B cell (primary cell): ENCODE data around the gene CFAP68. TPM values are rescaled to one million over a fixed set of nuclear protein-coding genes. Genes with fewer than 3 reads are reported as not detected.

Source experiments
- ATAC-seq: fragments of 200-7000 bp; cut with Tn5 transposase; one replicate; pipeline ENCODE4 v1.10.0; 2021; ENCODE audit warnings: low read depth, mild to moderate bottlenecking, moderate number of reproducible peaks, moderate library complexity
- CTCF ChIA-PET: fragments of 350-600 bp; sonication (Branson Sonifier 250); formaldehyde crosslinking; loops from one replicate; lab custom pipeline; 2021; ENCODE audit warnings: antibody characterized with exemption, inconsistent platforms; lab: Charles Lee
- POLR2A ChIA-PET: fragments of 350-600 bp; sonication (Branson Sonifier 250); formaldehyde crosslinking; loops from one replicate; lab custom pipeline; 2021; ENCODE audit warnings: antibody characterized with exemption; lab: Charles Lee
- DNase-seq: peaks from one replicate; pipeline ENCODE4 v3.0.0; 2013
- H2AFZ ChIP-seq: 2 replicates; pipeline ENCODE4 v1.6.1; 2012; ENCODE audit warnings: mild to moderate bottlenecking, low read depth, low read length; ENCODE audit not compliant: insufficient read depth, poor library complexity, severe bottlenecking
- H3K27ac ChIP-seq, 2 donors: 1 replicate in 1 of 2; 2 replicates in 1 of 2; pipeline ENCODE4 v1.5.1; 2012 to 2013; ENCODE audit warnings: low read length in 2 of 2, mild to moderate bottlenecking in 2 of 2, moderate library complexity in 1 of 2
- H3K27me3 ChIP-seq, 4 experiments: fragments of 200-600 bp in 1 of 4; sonication (generic) in 1 of 4; replicated peaks in 1 of 4; 1 replicate in 2 of 4; 2 replicates in 2 of 4; pipeline versions ENCODE4 v1.6.1 to v1.7.0; 2013 to 2016; ENCODE audit warnings: low read length in 3 of 4, mild to moderate bottlenecking in 2 of 4, mixed read lengths in 1 of 4, moderate library complexity in 1 of 4; ENCODE audit not compliant: insufficient read depth in 4 of 4, control insufficient read depth in 3 of 4; ENCODE audit errors: control extremely low read depth in 1 of 4
- H3K36me3 ChIP-seq, 2 experiments: replicated peaks in 1 of 2; 1 replicate in 1 of 2; 2 replicates in 1 of 2; pipeline versions ENCODE4 v1.6.1 to v1.7.1; 2013; ENCODE audit warnings: low read length in 1 of 2; ENCODE audit not compliant: insufficient read depth in 2 of 2, control insufficient read depth in 1 of 2; ENCODE audit errors: control extremely low read depth in 1 of 2, extremely low read depth in 1 of 2
- H3K4me1 ChIP-seq, 2 donors: fragments of 200-600 bp in 1 of 2; sonication (generic) in 1 of 2; 1 replicate in 1 of 2; 2 replicates in 1 of 2; pipeline versions ENCODE4 v1.5.1 to v1.6.1; 2013 to 2017; ENCODE audit warnings: low read length in 2 of 2; ENCODE audit not compliant: control insufficient read depth in 2 of 2, insufficient read depth in 2 of 2
- H3K4me2 ChIP-seq: replicated peaks from 2 replicates; pipeline ENCODE3; 2012; ENCODE audit warnings: mild to moderate bottlenecking, low read depth, low read length; ENCODE audit not compliant: poor library complexity, severe bottlenecking
- H3K4me3 ChIP-seq, 5 experiments: fragments of 200-600 bp in 1 of 5; sonication (generic) in 1 of 5; 1 replicate in 3 of 5; 2 replicates in 2 of 5; pipeline versions ENCODE4 v1.5.1 to v1.7.0; 2011 to 2016; ENCODE audit warnings: low read length in 4 of 5, mild to moderate bottlenecking in 4 of 5, low read depth in 2 of 5, control low read depth in 1 of 5, moderate library complexity in 1 of 5; ENCODE audit not compliant: insufficient read depth in 1 of 5; ENCODE audit errors: control extremely low read depth in 1 of 5, extremely low read depth in 1 of 5
- H3K79me2 ChIP-seq: fragments of 200-600 bp; sonication (generic); one replicate; pipeline ENCODE4 v1.6.0; 2016; ENCODE audit warnings: low read length; ENCODE audit not compliant: control insufficient read depth, insufficient read depth
- H3K9ac ChIP-seq: fragments of 200-600 bp; sonication (generic); 2 replicates; pipeline ENCODE4 v1.6.1; 2017; ENCODE audit warnings: mild to moderate bottlenecking, low read length, moderate library complexity
- H3K9me3 ChIP-seq, 3 donors: one replicate each; pipeline versions ENCODE4 v1.6.1 to v1.7.1; 2013; ENCODE audit warnings: low read length in 2 of 3; ENCODE audit not compliant: control insufficient read depth in 2 of 3, insufficient read depth in 1 of 3; ENCODE audit errors: control extremely low read depth in 1 of 3
- H4K20me1 ChIP-seq: 2 replicates; pipeline ENCODE4 v1.6.0; 2012; ENCODE audit warnings: mild to moderate bottlenecking, low read length; ENCODE audit not compliant: insufficient read depth, control insufficient read depth, poor library complexity, severe bottlenecking
- H3K27ac Mint-ChIP-seq: one replicate; pipeline ENCODE4 v1.8.0; 2021; ENCODE audit warnings: mixed read lengths
- H3K27me3 Mint-ChIP-seq: one replicate; pipeline ENCODE4 v1.8.0; 2021; ENCODE audit warnings: mixed read lengths
- H3K4me1 Mint-ChIP-seq: one replicate; pipeline ENCODE4 v1.8.0; 2021; ENCODE audit warnings: mixed read lengths
- H3K4me3 Mint-ChIP-seq: one replicate; pipeline ENCODE4 v1.8.0; 2021; ENCODE audit warnings: mixed read lengths
- H3K9me3 Mint-ChIP-seq: one replicate; pipeline ENCODE4 v1.8.0; 2022; ENCODE audit warnings: mixed read lengths; ENCODE audit not compliant: insufficient read depth
- CTCF ChIP-seq: fragments of 200-600 bp; IDR thresholded peaks from one replicate; pipeline ENCODE4 v1.8.0; 2022; ENCODE audit warnings: antibody characterized with exemption, mild to moderate bottlenecking
- EZH2 ChIP-seq: IDR thresholded peaks from 2 replicates; pipeline ENCODE4 v1.6.1; 2012; ENCODE audit warnings: borderline replicate concordance, low read depth, mild to moderate bottlenecking, moderate library complexity, low read length; ENCODE audit not compliant: insufficient read depth, poor library complexity, severe bottlenecking
- WGBS: methylation state at CpG from one replicate; pipeline ENCODE4 v1.1.5; 2013; ENCODE audit warnings: missing lambda C conversion rate; ENCODE audit not compliant: insufficient coverage; 5-methylcytosine and 5-hydroxymethylcytosine counted together
- intact Hi-C: fragments of 100-400 bp; cut with micrococcal nuclease; formaldehyde crosslinking; loops from one replicate; pipeline ENCODE4 v1.10.0; 2022
- polyA plus RNA-seq: library from polyadenylated mRNA; depleted of rRNA; stranded (reverse); fragments of >200 nt; gene quantifications from 2 replicates; pipeline ENCODE4 v1.2.3, GENCODE V29; 2012
- total RNA-seq, 2 donors: library from RNA; stranded (reverse); fragments of 120-200 nt in 1 of 2; gene quantifications; 1 replicate in 1 of 2; 2 replicates in 1 of 2; pipeline versions ENCODE4 v1.2.3 to v1.2.4, GENCODE V29; 2013 to 2022

The CFAP68 gene
- total and polyA plus RNA-seq, 2 donors (not counting 1 experiment from before 2014, with no cell fraction given), result 8.2 to 13.3 TPM

DNA sequence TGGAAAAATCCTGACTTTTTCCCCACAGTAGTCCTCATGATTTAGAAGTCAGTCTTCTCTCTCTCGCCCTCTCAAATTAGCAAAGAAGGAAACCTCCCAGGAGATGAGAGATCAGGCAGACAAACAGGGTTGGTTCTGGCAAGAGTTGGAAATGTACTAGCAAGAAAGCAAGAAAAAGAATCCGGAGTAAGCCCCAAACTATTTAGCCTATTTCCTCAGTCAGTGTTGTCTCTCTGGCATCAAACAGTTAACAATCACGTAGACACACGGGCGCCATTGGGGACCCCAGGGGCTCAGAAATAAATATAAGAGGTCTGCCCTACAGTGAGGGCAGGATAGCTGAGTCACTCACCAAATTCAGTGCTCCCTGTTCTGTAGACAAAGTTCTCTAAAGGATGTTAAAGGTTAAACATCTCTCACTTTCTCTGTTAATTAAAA, 44.0 kb downstream of the CFAP68 start:
- H2AFZ ChIP-seq, result peak overlapping the region; percentile 12

GRCh38 chr11:111923951-111924350, 44.6 kb downstream of the CFAP68 start:
- no peaks in the 10 kb centered on the region for H4K20me1 ChIP-seq
- H3K27ac Mint-ChIP-seq, result no peak overlapping the region
- H3K4me1 Mint-ChIP-seq, result peaks cover 14% of the 10 kb centered on the region
- H3K27ac ChIP-seq, result no peak overlapping the region
- H3K4me2 ChIP-seq, result no peak overlapping the region
- H3K27me3 Mint-ChIP-seq, result peaks cover 20% of the 10 kb centered on the region
- H3K27me3 ChIP-seq, result peaks cover 0 to 10% (median 0%) of the 10 kb centered on the region in 4 experiments
- no peak overlapping the region for H2AFZ ChIP-seq
- H3K36me3 ChIP-seq, result no peaks in the 10 kb centered on the region
- no peaks in the 10 kb centered on the region for H3K9me3 ChIP-seq
- intact Hi-C loops, result no loop called here
- no peak for ATAC-seq
- TF ChIP-seq EZH2 (no peak), CTCF (no peak)
- no peak for DNase-seq
- peaks cover 9 to 14% of the 10 kb centered on the region in 2 donors for H3K4me1 ChIP-seq
- no peaks in the 10 kb centered on the region for H3K9me3 Mint-ChIP-seq
- ChIA-PET POLR2A (no interaction called here), CTCF (no interaction called here)
- no peak overlapping the region for H3K9ac ChIP-seq
- H3K79me2 ChIP-seq, result no peaks in the 10 kb centered on the region
- H3K4me3 ChIP-seq, result no peak overlapping the region
- H3K4me3 Mint-ChIP-seq, result no peak overlapping the region

More for the DNA sequence above, 44.0 kb downstream of the CFAP68 start:
- Mint-ChIP-seq H3K27me3 (peaks cover 21% of the 10 kb centered on the region), H3K4me3 (no peak overlapping the region), H3K27ac (no peak overlapping the region), H3K9me3 (no peaks in the 10 kb centered on the region), H3K4me1 (peaks cover 14% of the 10 kb centered on the region)
- TF ChIP-seq CTCF, result no peak
- TF ChIP-seq EZH2, result no peak
- no peak overlapping the region for H3K4me2 ChIP-seq
- no peaks in the 10 kb centered on the region for H3K79me2 ChIP-seq
- intact Hi-C loops, result no loop called here
- CTCF ChIA-PET, result interaction anchor here (0.6 kb wide), 1 partner anchor 356 kb away, joined by 3 read pairs; no protein-coding TSS in a partner anchor
- ATAC-seq (no peak), DNase-seq (no peak)
- POLR2A ChIA-PET, result no interaction called here
- peaks cover 0 to 15% (median 0%) of the 10 kb centered on the region in 4 experiments for H3K27me3 ChIP-seq
- H3K9me3 ChIP-seq, result no peaks in the 10 kb centered on the region
- peaks cover 9 to 14% of the 10 kb centered on the region in 2 donors for H3K4me1 ChIP-seq
- H4K20me1 ChIP-seq, result no peaks in the 10 kb centered on the region
- no peak overlapping the region for H3K9ac ChIP-seq
- 93% methylated on average over 3 of the region's 5 CpGs for WGBS
- H3K4me3 ChIP-seq, result no peak overlapping the region
- no peaks in the 10 kb centered on the region for H3K36me3 ChIP-seq
- H3K27ac ChIP-seq, result no peak overlapping the region
